Cardiac fibroblast (primary cell): ENCODE results near the gene CLRN2.

Source experiments
- DNase-seq, 2 donors: peaks; one replicate each; pipeline versions ENCODE4 v3.0.0 to v3.0.0-alpha.2; 2010; ENCODE audit warnings: low read depth in 2 of 2
- H3K4me3 ChIP-seq, 2 donors: replicated peaks in 1 of 2; 1 replicate in 1 of 2; 2 replicates in 1 of 2; pipeline ENCODE4 v1.5.1; 2011; ENCODE audit warnings: low read depth in 2 of 2, low read length in 2 of 2, mild to moderate bottlenecking in 2 of 2, moderate library complexity in 1 of 2
- TF ChIP-seq, protein P1 (sequence below): IDR thresholded peaks from one replicate; pipeline ENCODE4 v1.5.1; 2011; ENCODE audit warnings: low read depth, mild to moderate bottlenecking, low read length, inconsistent platforms

The CLRN2 gene

DNA sequence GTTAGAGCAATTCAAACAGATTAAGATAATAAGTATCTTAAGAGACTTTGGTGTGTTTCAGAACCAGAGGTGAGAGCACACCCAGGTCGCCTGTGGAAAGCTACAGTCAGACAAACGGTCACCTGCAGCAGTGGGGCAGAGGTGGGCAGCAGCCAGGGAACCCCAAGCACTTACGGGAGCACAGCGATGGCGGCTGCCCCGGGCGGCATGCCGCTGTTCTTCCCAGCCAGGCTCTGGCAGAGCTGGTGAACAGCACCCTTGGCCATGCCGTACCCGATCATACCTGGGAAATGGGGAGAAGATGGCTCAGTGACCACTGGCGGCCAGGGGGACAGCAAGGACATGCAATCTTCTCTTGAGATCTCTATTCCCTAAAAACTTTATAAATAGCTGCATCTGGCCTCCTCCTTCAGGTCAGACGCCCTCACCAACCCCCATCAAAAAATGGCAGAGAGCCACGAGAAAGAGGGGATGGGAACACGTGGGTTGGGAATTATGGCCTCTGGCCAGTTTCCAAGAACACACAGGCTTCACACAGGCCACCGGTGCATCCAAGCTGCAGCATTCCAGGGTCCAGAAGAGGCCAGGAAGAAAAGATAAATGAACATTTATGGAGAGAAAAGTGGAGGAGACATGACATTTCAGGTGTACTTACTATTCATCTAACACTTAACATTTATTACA, 22.8 kb upstream of the CLRN2 start:
- no peak overlapping the region for H3K4me3 ChIP-seq
- DNase-seq, result no peak
- TF ChIP-seq, protein P1, sequence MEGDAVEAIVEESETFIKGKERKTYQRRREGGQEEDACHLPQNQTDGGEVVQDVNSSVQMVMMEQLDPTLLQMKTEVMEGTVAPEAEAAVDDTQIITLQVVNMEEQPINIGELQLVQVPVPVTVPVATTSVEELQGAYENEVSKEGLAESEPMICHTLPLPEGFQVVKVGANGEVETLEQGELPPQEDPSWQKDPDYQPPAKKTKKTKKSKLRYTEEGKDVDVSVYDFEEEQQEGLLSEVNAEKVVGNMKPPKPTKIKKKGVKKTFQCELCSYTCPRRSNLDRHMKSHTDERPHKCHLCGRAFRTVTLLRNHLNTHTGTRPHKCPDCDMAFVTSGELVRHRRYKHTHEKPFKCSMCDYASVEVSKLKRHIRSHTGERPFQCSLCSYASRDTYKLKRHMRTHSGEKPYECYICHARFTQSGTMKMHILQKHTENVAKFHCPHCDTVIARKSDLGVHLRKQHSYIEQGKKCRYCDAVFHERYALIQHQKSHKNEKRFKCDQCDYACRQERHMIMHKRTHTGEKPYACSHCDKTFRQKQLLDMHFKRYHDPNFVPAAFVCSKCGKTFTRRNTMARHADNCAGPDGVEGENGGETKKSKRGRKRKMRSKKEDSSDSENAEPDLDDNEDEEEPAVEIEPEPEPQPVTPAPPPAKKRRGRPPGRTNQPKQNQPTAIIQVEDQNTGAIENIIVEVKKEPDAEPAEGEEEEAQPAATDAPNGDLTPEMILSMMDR, result no peak

DNA sequence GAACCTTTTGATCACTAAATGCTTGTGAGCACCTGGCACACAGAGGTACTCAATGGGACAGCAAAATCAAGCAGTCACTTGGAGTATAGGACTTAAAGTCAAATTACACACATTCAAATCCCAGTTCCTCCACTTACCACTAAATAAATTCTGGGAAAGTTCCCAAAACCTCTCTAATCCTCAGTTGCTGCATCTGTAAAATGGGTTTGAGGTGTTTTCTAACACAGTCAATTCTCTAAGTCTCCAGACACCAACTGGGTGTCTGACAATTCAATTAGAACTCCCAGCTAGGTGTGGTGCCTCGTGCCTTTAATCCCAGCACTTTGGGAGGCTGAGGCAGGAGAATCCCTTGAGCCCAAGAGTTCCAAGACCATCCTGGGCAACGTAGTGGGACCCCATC, 22.1 kb upstream of the CLRN2 start:
- TF ChIP-seq, protein P1, result no peak
- no peak for DNase-seq

DNA sequence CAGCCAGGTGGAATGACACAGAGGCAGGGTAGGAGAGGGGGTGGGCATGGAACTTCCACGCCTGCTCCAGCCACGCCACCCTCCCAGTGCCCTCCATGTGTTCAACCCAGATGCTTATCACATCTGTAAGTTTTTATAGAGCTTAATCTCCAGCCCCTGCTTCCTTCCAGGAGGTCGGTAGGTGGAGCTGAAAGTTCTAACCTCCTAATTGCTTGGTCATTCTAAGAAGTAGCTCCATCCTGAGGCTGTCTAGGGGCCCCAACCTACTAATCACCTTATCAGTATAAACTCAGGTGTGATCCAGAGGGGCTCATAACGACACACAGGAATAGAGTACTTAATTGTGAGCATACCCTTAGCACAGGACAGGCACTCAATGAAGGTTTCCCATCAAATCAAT, 21.3 kb upstream of the CLRN2 start:
- no peak for DNase-seq
- TF ChIP-seq, protein P1, result no peak
- H3K4me3 ChIP-seq, result no peak overlapping the region

More for the DNA sequence above, 22.1 kb upstream of the CLRN2 start:
- no peak overlapping the region for H3K4me3 ChIP-seq

DNA sequence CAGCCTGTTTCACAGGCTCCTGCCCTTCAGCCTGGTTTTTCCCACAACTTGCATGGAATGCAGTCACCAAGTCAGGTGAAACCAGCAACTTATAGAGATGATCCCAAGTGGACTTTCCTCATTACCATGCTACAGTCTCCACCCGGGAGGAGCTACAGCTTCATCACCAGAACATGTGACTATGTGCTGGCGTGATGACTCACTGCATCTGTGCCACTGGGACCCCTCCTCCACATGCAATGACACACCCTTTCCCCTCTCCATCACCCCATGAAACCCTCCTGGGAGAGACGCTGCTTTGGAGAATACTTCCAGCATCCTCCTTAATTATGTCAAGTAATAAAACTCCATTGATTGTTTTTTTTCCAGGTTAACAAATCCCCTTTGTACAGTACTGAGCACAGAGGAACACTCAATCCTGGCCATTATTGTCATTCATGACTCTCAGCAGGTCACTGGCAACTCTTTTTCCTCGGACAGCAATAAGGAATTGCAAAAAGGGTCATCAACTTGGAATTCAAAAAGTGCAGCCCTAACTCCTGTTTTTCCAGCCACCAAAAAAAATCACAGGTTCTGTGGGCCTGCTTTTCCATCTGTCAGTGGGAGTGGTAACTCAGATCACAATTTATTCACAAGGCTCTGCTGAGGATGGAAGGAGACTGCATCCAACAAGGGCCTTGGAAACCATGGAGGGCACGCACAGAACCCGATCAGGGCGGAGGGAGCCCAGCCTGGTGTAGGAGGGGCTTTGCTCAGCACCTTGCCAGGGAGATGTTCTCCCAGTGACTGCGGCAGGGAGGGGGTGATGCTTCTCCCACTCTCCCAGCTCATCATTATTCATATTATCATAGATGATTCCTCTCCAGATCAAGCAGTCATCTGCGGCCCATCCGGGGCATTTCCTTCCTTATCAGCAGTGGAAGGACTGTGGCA, 20.4 kb upstream of the CLRN2 start:
- H3K4me3 ChIP-seq, result no peak overlapping the region
- peak; percentile 67 to 88 for DNase-seq
- TF ChIP-seq, protein P1, result no peak

- TF ChIP-seq, protein P1, result no peak
- no peak for DNase-seq
Measured at GRCh38 chr4:17497890-17498523, 17.0 kb upstream of the CLRN2 start.

GRCh38 chr4:17500574-17500973, 14.4 kb upstream of the CLRN2 start:
- TF ChIP-seq, protein P1, result no peak
- no peak overlapping the region for H3K4me3 ChIP-seq
- no peak for DNase-seq

More at GRCh38 chr4:17497890-17498523, 17.0 kb upstream of the CLRN2 start:
- H3K4me3 ChIP-seq, result no peak overlapping the region
